ENCODE measurements around the gene RBP3. TPM values are rescaled to one million over a fixed set of nuclear protein-coding genes. Genes with fewer than 3 reads are reported as not detected.

Gene RBP3
- total and polyA plus RNA-seq, 2 of the 4 experiments (the other 2 are of a cell fraction), result not detected

GRCh38 chr10:47374611-47375536 lies 26.7 kb downstream of the RBP3 start:
- no peak overlapping the region for H2AK5ac ChIP-seq (ENCODE audit: low read depth, low read length)
- H4K8ac ChIP-seq (ENCODE audit: low read depth in 2 of 2, low read length in 2 of 2), result no peak overlapping the region
- no peak overlapping the region for H3K23ac ChIP-seq (ENCODE audit: low read depth, low read length)
- no peak overlapping the region; the same call in 1 of the 2 replicates for H3K4ac ChIP-seq (ENCODE audit: low read depth, low read length)
- H2AK9ac ChIP-seq (replicated peaks; ENCODE audit: low read depth, low read length, poor library complexity), result no peak overlapping the region
- WGBS, 2 experiments (ENCODE audit: extremely low coverage in 2 of 2, insufficient read length in 1 of 2), result 14% methylated on average over 1 of the region's 12 CpGs; no CpG with 5 or more reads in 1 of the 2 experiments
- H2BK15ac ChIP-seq (ENCODE audit: low read depth, low read length), result no peak overlapping the region
- peak overlapping the region; percentile 13 for H2AFZ ChIP-seq (replicated peaks; ENCODE audit: low read length, poor library complexity)
- H3K18ac ChIP-seq (ENCODE audit: low read depth, low read length), result no peak overlapping the region
- DNase-seq (peak; percentile 62), ATAC-seq (ENCODE audit: low read depth) (peak; percentile 83)
- H2BK5ac ChIP-seq (ENCODE audit: low read depth, low read length, poor library complexity, severe bottlenecking), result no peak overlapping the region
- ChIA-PET CTCF (interaction anchor here (0.9 to 1.0 kb wide), 2 partner anchors 11 to 13 kb away, joined by 3 read pairs; no protein-coding TSS in a partner anchor), POLR2A (ENCODE audit: unreplicated experiment) (no interaction called here)
- H3K79me1 ChIP-seq (ENCODE audit: low read depth in 1 of 2, low read length in 2 of 2), result no peaks in the 10 kb centered on the region
- no peak overlapping the region for H3K14ac ChIP-seq (replicated peaks; ENCODE audit: low read depth, low read length)
- H3K9me3 ChIP-seq (ENCODE audit: control insufficient read depth, insufficient read depth, low read length), result no peaks in the 10 kb centered on the region
- intact Hi-C loops (cut with micrococcal nuclease), result no loop called here
- no TSS peak for BruUV-seq (replicated peaks)
- dilution Hi-C loops (cut with HindIII; ENCODE audit: low sequenced_read_pairs, unreplicated experiment), result no loop called here
- no peak overlapping the region for H3K4me2 ChIP-seq (ENCODE audit: low read depth, low read length)
- H3K27ac ChIP-seq (ENCODE audit: insufficient read depth, low read length), result no peak overlapping the region
- no peaks in the 10 kb centered on the region for H4K20me1 ChIP-seq (ENCODE audit: insufficient read depth, low read length)
- no peak overlapping the region for H4K91ac ChIP-seq (ENCODE audit: insufficient read depth, low read depth, low read length)
- H3K56ac ChIP-seq (ENCODE audit: extremely low read depth, insufficient read depth, low read length), result no peak overlapping the region
- no peak overlapping the region for H4K5ac ChIP-seq (ENCODE audit: low read depth, low read length)
- in situ Hi-C loops (cut with MboI; ENCODE audit: low sequenced_read_pairs), result no loop called here
- H3K4me1 ChIP-seq (ENCODE audit: control insufficient read depth, insufficient read depth, low read length), result peaks cover 4% of the 10 kb centered on the region; the same call in 1 of the 2 replicates
- H3K36me3 ChIP-seq (ENCODE audit: control insufficient read depth, insufficient read depth, low read length), result no peaks in the 10 kb centered on the region
- H3K27me3 ChIP-seq (ENCODE audit: control insufficient read depth, insufficient read depth, low read length), result peaks cover 57% of the 10 kb centered on the region
- H3K9me1 ChIP-seq (ENCODE audit: insufficient read depth, low read length), result no peaks in the 10 kb centered on the region
- no peak overlapping the region for H3K4me3 ChIP-seq (ENCODE audit: insufficient read depth, low read depth, low read length)
- TF ChIP-seq CEBPB (IDR thresholded peaks at IDR 0.05; ENCODE audit: low read depth, low read length), result 0 out of 2 replicates have a peak, but pooled peaks have one; percentile 17
- no peak for TF ChIP-seq USF2 (IDR thresholded peaks at IDR 0.05; ENCODE audit: low read depth, low read length)
- H3K9ac ChIP-seq (ENCODE audit: low read depth, low read length), result no peak overlapping the region
- H2BK20ac ChIP-seq (ENCODE audit: low read depth, low read length), result no peak overlapping the region
- no peak overlapping the region for H2BK120ac ChIP-seq (ENCODE audit: low read depth, low read length)

Measured in IMR-90 (cell line).